GM19324 (cell line): ENCODE measurements around the gene GANAB.
"Not testable (repeated sequence)": the region's sequence is repeated elsewhere in the genome, so short reads cannot be mapped to it uniquely, and the experiment has no call there.

Experiments
- ATAC-seq: cut with Tn5 transposase; IDR thresholded peaks from one replicate; pipeline ENCODE4 v1.9.1; 2021; ENCODE audit warnings: mild to moderate bottlenecking, moderate library complexity; ENCODE audit not compliant: unreplicated experiment, low FRiP score

Gene GANAB

DNA sequence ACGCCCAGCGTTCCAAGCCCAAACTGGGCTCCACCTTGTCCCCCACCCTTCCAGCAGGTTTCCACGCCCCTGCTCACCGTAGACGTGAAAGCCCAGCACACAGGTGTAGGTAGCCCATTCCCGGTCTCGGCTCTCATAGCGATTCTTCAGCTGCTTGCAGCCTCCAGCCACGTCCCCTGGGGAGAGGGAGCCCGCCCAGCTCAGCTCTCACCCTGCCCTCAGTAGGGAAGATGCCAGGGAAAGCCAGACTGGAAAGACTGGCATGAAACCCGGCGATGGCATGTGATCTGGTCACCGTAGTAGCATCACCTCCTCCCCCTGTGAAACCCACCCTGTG lies 43.4 kb downstream of the GANAB start:
- ATAC-seq, result no peak

DNA sequence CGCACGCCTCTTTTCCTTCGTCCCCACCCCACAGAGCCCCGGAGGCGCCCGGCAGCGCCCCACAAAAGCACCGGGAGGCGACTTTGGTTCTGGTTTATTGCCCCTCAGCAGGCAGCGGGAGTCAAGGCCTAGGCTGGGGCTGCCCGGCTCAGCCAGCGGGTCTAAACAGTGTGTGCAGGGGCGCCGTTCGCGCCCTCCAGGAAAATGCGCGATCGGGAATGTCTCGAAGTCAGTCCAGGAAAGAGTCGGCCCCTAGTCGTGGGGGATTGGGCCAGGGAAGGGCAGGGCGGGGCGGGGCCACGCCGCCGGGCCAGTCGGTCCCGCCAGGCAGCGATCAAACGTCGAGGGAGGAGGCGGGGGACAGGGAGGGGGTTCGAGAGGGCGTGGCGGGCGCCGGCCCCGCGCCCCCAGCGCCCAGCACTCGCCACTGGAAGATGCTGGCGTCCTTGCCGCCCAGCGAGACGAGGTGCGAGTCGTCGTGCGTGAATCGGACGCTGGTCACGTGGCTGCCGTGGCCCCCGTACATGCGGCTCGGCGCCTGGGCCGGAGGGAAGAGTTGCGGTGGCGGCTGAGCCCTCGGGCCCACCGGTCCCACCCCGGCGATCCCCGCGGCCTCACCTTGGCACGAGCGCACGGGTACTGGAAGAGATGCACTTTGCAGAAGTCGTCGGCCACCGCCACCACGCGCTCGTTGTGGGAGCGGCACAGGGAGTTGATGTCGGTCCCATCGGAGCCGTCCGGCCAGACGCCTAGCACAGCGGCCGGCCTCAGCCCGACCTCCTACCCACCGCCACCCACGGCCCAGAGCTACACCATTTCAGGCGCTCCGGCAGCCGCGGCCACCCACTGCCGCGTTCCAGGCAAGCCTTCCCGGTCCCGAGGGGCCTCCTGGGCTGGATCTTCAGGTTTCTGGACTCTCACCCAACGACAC lies 44.0 kb downstream of the GANAB start:
- no peak for ATAC-seq

- peak; percentile 76 for ATAC-seq
These were observed 44.9 kb downstream of the GANAB start, which contains the start of gene MTA2 for GRCh38 chr11:62601372-62602140. Gene MTA2 (minus strand): TSS chr11:62601865. CDS start chr11:62601450, 415 bp downstream.

DNA sequence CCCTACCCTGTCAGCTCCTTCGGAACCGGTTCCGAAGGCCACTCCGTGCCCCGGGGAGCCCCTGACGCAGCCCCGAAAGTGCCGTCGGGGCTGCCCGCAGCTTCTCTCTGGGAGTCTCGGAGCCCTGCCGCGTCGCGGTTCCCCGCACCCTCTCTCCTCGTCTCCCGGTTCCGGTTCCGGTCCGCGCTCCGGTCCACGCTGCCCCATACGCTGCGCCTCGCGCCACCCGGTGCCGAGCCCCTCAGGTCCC lies 45.4 kb downstream of the GANAB start:
- ATAC-seq, result no peak

- ATAC-seq, result no peak
These were observed 45.9 kb downstream of the GANAB start for GRCh38 chr11:62600367-62601121.

GRCh38 chr11:62599901-62600300 lies 46.5 kb downstream of the GANAB start:
- no peak for ATAC-seq

GRCh38 chr11:62599069-62599696 lies 47.2 kb downstream of the GANAB start:
- ATAC-seq, result peak; percentile 40

GRCh38 chr11:62595124-62595523 lies 51.3 kb downstream of the GANAB start:
- ATAC-seq, result no peak

DNA sequence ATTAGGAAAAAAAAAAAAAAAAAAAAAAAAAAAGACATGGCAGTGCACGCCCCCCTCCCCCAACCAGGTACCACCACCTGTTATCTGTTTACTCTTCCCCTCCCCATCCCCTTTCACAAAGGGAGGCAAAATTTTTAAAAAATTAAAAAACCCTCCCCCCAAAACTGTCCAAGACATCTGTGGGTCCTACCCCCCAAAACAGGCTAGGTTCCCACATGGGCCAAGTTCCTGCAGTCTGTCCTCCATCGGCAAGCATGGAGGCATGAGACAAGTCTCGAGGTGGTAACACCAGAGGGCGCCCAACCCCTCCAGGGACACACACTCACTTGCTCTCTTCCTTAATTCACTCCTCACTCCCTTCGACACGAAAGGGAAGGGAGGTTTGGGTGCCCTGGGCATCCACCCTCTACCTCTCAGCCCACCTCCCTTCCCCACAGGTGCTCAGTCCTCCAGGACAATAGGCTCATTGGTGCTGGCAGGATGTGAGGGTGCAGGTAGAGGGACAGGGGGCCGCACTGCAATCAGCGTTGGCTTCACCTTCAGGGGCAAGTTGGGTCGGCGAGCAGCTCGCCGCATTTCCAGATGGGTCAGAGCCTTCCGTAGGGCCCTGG lies 52.9 kb downstream of the GANAB start:
- ATAC-seq, result no peak

- no peak for ATAC-seq
These were observed 53.4 kb downstream of the GANAB start for GRCh38 chr11:62592989-62593421.

- ATAC-seq, result no peak
These were observed 54.1 kb downstream of the GANAB start for GRCh38 chr11:62592146-62592815.

DNA sequence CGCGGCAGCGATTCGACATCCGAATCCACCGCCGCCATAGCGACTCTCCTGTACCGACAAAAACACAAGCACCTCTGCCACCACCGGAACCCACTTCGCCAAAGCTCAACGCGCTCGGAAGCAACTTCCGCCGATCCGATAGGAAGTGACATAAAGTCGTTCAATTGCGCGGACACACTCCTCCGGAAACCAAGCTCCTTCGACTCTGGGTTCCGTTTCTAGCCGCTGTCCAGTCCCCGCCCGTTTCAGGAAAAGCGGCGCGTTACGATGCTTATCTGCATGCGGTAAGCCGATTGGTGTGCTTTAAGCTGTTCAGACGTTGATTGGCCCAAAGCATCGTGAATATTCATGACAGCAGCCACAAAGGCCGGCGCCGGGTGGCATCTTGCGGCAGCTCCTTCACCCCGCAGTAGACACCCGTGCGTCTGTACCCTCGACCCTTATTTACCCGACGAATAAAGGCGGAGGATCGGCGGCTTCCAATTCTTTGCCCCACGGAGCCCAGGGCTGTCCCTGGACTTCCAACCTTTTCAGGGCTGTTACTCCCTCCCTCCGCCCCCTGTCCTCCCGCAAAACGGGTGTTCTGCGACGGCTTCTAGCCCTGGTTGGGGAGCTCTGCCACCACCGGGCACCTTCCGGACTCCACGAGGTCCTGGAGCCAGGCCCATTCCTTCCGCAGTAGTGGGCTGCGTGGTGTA lies 54.8 kb downstream of the GANAB start, which contains the start of gene TUT1:
TUT1 (minus strand) TSS at position 76 of the 698 bp plus-strand sequence; CDS start at position 38, 38 bp downstream.
- peak; percentile 88 for ATAC-seq

GRCh38 chr11:62588966-62589637 lies 57.3 kb downstream of the GANAB start:
- no peak for ATAC-seq

DNA sequence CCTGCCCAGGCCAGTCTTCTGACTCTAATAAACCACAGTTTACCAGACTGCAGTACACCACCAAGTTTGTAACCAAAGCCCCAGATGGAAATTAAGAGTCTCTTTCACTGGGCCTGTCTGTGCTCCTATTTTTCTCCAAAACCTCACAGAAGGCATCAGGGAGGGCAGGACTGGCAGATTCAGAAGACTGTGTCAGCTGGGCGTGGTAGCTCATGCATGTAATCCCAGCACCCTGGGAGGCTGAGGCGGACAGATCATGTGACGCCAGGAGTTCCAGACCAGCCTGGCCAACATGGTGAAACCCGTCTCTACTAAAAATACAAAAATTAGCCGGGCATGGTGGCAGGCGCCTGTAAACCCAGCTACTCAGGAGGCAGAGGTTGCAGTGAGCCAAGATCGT lies 61.1 kb downstream of the GANAB start:
- not testable (repeated sequence) for ATAC-seq

- not testable (repeated sequence) for ATAC-seq
These were observed 64.7 kb downstream of the GANAB start for GRCh38 chr11:62581735-62582134.

DNA sequence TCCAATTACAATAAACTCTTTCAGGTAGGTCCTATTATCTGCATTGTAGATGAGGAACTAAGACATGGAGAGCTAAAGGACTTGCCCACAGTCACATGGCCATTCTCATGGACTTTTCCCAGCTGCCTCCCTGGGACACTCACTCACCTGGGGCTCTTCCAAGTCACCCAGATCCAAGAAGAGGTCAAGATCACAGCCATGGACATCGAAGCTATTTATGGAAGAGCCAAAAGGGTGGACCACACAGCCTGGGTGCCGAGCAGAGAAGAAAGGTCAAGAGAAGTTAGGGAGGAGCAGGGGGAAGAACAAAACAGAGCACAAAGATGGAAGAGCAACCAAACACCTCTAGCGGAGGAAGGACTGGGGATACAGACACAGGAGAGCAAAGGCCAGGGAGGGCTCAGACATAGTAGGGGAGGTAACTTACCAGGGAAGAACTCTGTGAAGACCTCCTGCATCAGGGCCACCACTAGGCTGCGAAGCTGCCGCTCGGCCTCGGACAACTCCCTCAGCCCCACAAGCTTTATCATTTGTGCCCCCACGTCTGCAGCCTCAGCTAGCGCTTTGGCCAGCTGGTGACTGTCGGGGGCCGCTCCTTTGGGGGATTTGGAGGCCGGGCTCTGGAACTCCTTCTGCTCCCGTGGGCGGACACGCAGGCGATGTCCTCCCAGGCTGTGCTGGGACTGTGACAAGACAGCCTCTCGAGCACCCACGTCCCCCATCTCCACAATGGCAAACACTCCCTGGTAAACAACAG lies 65.3 kb downstream of the GANAB start:
- no peak for ATAC-seq

DNA sequence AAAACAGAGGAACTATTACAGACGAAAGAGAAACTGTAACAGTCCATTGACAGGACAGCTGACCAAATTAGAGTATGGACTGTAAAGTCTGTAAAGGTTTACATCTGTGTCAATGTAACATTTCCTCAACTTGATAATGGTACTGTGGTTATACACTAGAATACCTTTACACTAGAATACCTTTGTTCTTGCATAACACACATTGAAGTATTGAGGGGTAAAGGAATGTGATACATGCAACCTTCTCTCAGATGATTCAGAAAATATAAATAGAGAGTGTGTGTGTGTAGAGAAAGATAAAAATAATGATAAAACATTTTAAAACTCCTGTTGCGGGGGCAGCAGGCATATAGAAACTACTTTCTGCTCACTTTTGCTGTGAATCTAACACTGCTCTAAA lies 67.2 kb downstream of the GANAB start:
- no peak for ATAC-seq

GRCh38 chr11:62578541-62578940 lies 67.9 kb downstream of the GANAB start:
- ATAC-seq, result no peak
